ENCODE data around the gene RB1.
"Not testable (repeated sequence)": the region's sequence is repeated elsewhere in the genome, so short reads cannot be mapped to it uniquely, and the experiment has no call there.

RB1 gene

GRCh38 chr13:48410199-48410598 lies 106.6 kb downstream of the RB1 start:
- peak; percentile 21 for DNase-seq (ENCODE audit: low spot score)

- no peak for DNase-seq (ENCODE audit: low spot score)
Observed at GRCh38 chr13:48411147-48411794, 107.7 kb downstream of the RB1 start.

GRCh38 chr13:48411841-48412531 lies 108.4 kb downstream of the RB1 start:
- peak; percentile 43 for DNase-seq (ENCODE audit: low spot score)

GRCh38 chr13:48412881-48413351 lies 109.4 kb downstream of the RB1 start, which contains the start of gene LPAR6:
Gene LPAR6 (minus strand): TSS chr13:48413113. CDS start chr13:48412423, 690 bp downstream.
- DNase-seq (ENCODE audit: low spot score): peak; percentile 58

GRCh38 chr13:48414501-48414900 lies 111.0 kb downstream of the RB1 start:
- no peak for DNase-seq (ENCODE audit: low spot score)

GRCh38 chr13:48415516-48415915 lies 112.0 kb downstream of the RB1 start:
- no peak for DNase-seq (ENCODE audit: low spot score)

GRCh38 chr13:48422003-48422402 lies 118.5 kb downstream of the RB1 start:
- DNase-seq (ENCODE audit: low spot score): not testable (repeated sequence)

- no peak for DNase-seq (ENCODE audit: low spot score)
Observed at GRCh38 chr13:48424212-48424611, 120.7 kb downstream of the RB1 start.

- no peak for DNase-seq (ENCODE audit: low spot score)
Observed at GRCh38 chr13:48426052-48426451, 122.5 kb downstream of the RB1 start.

GRCh38 chr13:48426755-48427298 lies 123.3 kb downstream of the RB1 start:
- not testable (repeated sequence) for DNase-seq (ENCODE audit: low spot score)

- no peak for DNase-seq (ENCODE audit: low spot score)
Observed at GRCh38 chr13:48429036-48429435, 125.5 kb downstream of the RB1 start.

- no peak for DNase-seq (ENCODE audit: low spot score)
Observed at GRCh38 chr13:48429886-48430285, 126.3 kb downstream of the RB1 start.

- DNase-seq (ENCODE audit: low spot score): no peak
Observed at GRCh38 chr13:48431431-48431830, 127.9 kb downstream of the RB1 start.

- no peak for DNase-seq (ENCODE audit: low spot score)
Observed at GRCh38 chr13:48431987-48432615, 128.6 kb downstream of the RB1 start.

- no peak for DNase-seq (ENCODE audit: low spot score)
Observed at GRCh38 chr13:48434200-48434599, 130.6 kb downstream of the RB1 start.

GRCh38 chr13:48436661-48437288 lies 133.2 kb downstream of the RB1 start:
- peak; percentile 25 for DNase-seq (ENCODE audit: low spot score)

GRCh38 chr13:48437371-48437770 lies 133.8 kb downstream of the RB1 start:
- DNase-seq (ENCODE audit: low spot score): no peak

GRCh38 chr13:48443442-48444208 lies 140.1 kb downstream of the RB1 start:
- DNase-seq (ENCODE audit: low spot score): no peak

GRCh38 chr13:48446464-48446863 lies 142.9 kb downstream of the RB1 start:
- DNase-seq (ENCODE audit: low spot score): no peak

GRCh38 chr13:48448285-48448958 lies 144.9 kb downstream of the RB1 start:
- DNase-seq (ENCODE audit: low spot score): no peak

Data from CD4-positive, alpha-beta T cell treated with Interleukin-15 for 4 hours (primary cell).